GM12875 (cell line): ENCODE measurements around the gene MBNL2.
A peak's percentile ranks its signal among the peaks of the same experiment; 100 is the strongest.

Source experiments
- H3K4me3 ChIP-seq: one replicate; pipeline ENCODE4 v1.5.1; 2011; ENCODE audit warnings: low read depth, low read length, control low read depth
- CTCF ChIP-seq: IDR thresholded peaks from 2 replicates; pipeline ENCODE4 v1.5.1; 2011; ENCODE audit warnings: low read depth, mild to moderate bottlenecking, control low read depth, inconsistent platforms, low read length, moderate library complexity, borderline replicate concordance; ENCODE audit not compliant: insufficient read depth

MBNL2 gene, protein sequence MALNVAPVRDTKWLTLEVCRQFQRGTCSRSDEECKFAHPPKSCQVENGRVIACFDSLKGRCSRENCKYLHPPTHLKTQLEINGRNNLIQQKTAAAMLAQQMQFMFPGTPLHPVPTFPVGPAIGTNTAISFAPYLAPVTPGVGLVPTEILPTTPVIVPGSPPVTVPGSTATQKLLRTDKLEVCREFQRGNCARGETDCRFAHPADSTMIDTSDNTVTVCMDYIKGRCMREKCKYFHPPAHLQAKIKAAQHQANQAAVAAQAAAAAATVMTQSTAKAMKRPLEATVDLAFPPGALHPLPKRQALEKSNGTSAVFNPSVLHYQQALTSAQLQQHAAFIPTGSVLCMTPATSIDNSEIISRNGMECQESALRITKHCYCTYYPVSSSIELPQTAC

GRCh38 chr13:97221989-97222700 is at the start of gene MBNL2:
Gene MBNL2 (plus strand): TSS chr13:97222333. CDS start chr13:97276236, 53,903 bp downstream.
- TF ChIP-seq CTCF = no peak
- H3K4me3 ChIP-seq = peak within 1 kb of the TSS; percentile 61

DNA sequence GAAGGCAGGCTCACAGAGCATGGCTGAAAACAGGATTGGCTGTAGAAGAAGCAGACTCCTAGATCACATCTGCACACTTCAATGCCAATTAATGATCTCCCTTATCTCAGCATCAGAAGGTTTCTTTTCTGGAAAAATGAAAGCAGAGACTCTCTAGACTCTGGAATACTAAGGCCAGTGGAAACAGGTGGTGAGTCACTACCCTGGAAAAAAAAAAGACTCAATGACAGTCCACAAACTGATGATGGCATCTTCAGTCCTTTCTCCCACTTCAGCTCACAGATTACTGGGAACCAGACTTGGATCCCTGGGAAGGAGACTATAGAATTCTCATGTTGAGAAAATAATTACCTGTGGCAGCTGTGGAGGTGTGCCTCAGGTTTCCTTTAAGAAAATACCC is 47.5 kb upstream of the MBNL2 start:
- H3K4me3 ChIP-seq = no peak overlapping the region
- no peak for TF ChIP-seq CTCF

DNA sequence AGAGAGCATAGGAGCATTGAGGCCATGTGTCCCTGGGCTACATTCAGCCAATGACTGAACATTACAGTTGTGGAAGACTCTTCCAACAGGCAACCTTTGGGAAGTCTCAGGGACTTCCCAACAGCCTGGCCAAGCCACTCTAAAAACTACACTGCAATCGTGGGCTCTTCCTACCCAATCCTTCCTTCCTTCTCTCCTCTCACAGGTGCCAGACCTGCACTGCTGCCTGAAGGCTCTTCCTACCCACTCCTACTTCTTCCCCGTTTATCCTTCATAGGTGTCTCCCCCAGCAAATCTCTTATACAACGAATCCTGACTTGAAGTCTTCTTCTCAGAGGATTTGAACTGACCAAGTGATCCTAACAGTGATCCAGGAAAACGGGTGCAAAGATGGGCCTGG is 47.1 kb upstream of the MBNL2 start:
- no peak overlapping the region for H3K4me3 ChIP-seq
- no peak for TF ChIP-seq CTCF

- H3K4me3 ChIP-seq = no peak overlapping the region
- TF ChIP-seq CTCF = no peak
These were observed 42.6 kb upstream of the MBNL2 start for GRCh38 chr13:97179501-97179900.

DNA sequence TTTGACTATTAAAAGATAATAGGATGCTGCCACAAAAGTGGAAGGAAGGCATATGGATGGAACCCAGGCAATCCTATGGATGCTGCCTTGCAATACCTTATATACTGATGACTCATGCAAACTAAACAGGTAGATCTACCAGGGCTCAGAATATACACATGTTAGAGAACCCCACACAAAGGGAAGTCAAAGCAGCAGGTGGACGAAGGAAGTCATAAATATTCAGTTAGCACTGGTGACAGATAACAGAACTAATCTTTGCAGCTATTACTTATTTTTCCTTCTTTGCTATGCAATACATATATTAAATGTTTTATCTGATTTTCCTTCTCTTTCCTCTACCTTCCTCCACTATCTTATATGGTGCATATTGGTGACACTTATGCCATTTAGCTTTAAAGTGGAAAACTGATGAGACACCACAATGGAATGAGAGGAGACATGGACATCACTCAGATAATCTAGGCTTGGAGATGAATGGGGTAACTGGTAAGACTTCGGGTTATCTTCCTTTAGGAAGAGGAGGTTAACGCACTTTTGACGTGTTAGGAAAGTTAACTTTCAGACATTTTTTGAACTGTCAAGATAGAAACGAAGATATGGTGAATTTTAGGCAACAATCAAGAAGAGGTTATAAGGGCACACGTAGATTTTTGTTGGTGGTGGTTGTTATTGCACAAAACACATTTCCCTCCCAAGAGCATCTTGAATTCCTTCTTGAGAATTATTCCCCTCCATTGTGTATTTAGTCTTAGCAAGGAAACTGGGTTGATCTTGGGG is 39.8 kb upstream of the MBNL2 start:
- no peak overlapping the region for H3K4me3 ChIP-seq
- TF ChIP-seq CTCF = no peak

DNA sequence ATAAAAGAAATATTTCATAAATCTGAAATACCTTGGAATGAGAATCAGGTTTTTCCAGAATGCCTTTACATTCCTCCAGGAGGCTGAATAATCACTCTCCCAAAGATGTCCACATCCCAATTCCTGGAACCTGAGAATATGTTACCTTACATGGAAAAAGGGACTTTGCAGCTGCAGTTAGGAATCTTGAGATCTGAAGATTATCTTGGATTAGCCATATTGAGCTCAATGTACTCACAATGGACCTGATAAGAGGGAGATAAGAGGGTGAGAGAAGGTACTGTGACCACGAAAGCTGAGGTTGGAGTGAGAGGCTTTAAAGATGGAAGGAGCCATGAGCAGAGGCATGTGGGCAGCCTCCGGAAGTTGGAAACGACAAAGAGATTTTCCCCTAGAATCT is 36.8 kb upstream of the MBNL2 start:
- H3K4me3 ChIP-seq = no peak overlapping the region
- no peak for TF ChIP-seq CTCF
